NB4 (cell line): ENCODE results near the gene WDR62.
A peak's percentile ranks its signal among the peaks of the same experiment; 100 is the strongest.
"Not testable (repeated sequence)": the region's sequence is repeated elsewhere in the genome, so short reads cannot be mapped to it uniquely, and the experiment has no call there.

Source experiments
- DNase-seq: peaks from one replicate; pipeline ENCODE4 v3.0.0; 2010; ENCODE audit warnings: low read depth
- H3K4me3 ChIP-seq: one replicate; pipeline ENCODE4 v1.5.1; 2011; ENCODE audit warnings: mild to moderate bottlenecking, low read depth, low read length, moderate library complexity
- CTCF ChIP-seq: IDR thresholded peaks from one replicate; pipeline ENCODE4 v1.5.1; 2012; ENCODE audit warnings: low read depth, low read length
- MAX ChIP-seq: IDR thresholded peaks from 2 replicates; pipeline ENCODE4 v1.6.1; 2011; ENCODE audit warnings: low read depth, low read length
- MYC ChIP-seq: IDR thresholded peaks from 2 replicates; pipeline ENCODE4 v1.6.1; 2011; ENCODE audit warnings: low read depth, low read length
- POLR2A ChIP-seq: IDR thresholded peaks from 2 replicates; pipeline ENCODE4 v1.6.1; 2011; ENCODE audit warnings: mild to moderate bottlenecking; ENCODE audit not compliant: insufficient read length; ENCODE audit errors: extremely low read depth

Gene WDR62

GRCh38 chr19:36128392-36128736, 73.7 kb downstream of the WDR62 start:
- DNase-seq: peak; percentile 66
- TF ChIP-seq POLR2A: no peak
- no peak for TF ChIP-seq MYC
- TF ChIP-seq CTCF: no peak
- no peak for TF ChIP-seq MAX
- H3K4me3 ChIP-seq: peak overlapping the region; percentile 60

GRCh38 chr19:36131221-36131620, 76.5 kb downstream of the WDR62 start:
- not testable (repeated sequence) for DNase-seq

GRCh38 chr19:36134867-36135266, 80.2 kb downstream of the WDR62 start:
- not testable (repeated sequence) for DNase-seq, H3K4me3 ChIP-seq

More at GRCh38 chr19:36131221-36131620, 76.5 kb downstream of the WDR62 start:
- H3K4me3 ChIP-seq: not testable (repeated sequence)

- TF ChIP-seq MAX: no peak
- no peak for TF ChIP-seq CTCF
- TF ChIP-seq MYC: no peak
- TF ChIP-seq POLR2A: no peak
- DNase-seq: no peak
- no peak overlapping the region for H3K4me3 ChIP-seq
Observed at GRCh38 chr19:36136964-36137686, 82.4 kb downstream of the WDR62 start.

- no peak for DNase-seq
- H3K4me3 ChIP-seq: peak overlapping the region; percentile 92
- TF ChIP-seq MAX: no peak
- TF ChIP-seq POLR2A: no peak
- no peak for TF ChIP-seq MYC
- no peak for TF ChIP-seq CTCF
Observed at GRCh38 chr19:36139120-36139472, 84.4 kb downstream of the WDR62 start.

- TF ChIP-seq MAX: peak; percentile 49; the same call in 1 of the 2 replicates
- no peak; the same call in none of the 2 replicates for TF ChIP-seq MYC
- no peak for TF ChIP-seq CTCF
- TF ChIP-seq POLR2A: peak; percentile 64
- peak; percentile 94 for DNase-seq
- peak within 1 kb of the TSS; percentile 92 for H3K4me3 ChIP-seq
Observed at GRCh38 chr19:36139473-36140303, 85.0 kb downstream of the WDR62 start, which contains the start of gene CAPNS1. Gene CAPNS1, plus strand, starts transcription at chr19:36140066. Its CDS starts 946 bp downstream, at chr19:36141012.
